HL-60 (cell line): Measurements from ENCODE around the gene SIX4.

Experiments used
- DNase-seq, 2 experiments: peaks; one replicate each; pipeline ENCODE4 v3.0.0-alpha.2; 2010 to 2020; ENCODE audit warnings: low read depth in 1 of 2, low spot score in 1 of 2
- H3K27ac ChIP-seq: fragments of 250-450 bp; sonication (Bioruptor Pico); replicated peaks from 2 replicates; pipeline ENCODE4 v1.5.1; 2020; ENCODE audit warnings: mild to moderate bottlenecking, moderate library complexity
- H3K27me3 ChIP-seq: fragments of 250-450 bp; sonication (Bioruptor Pico); 2 replicates; pipeline ENCODE4 v1.5.1; 2021; ENCODE audit warnings: mild to moderate bottlenecking, moderate library complexity; ENCODE audit not compliant: insufficient read depth, poor library complexity, severe bottlenecking
- H3K4me3 ChIP-seq: replicated peaks from 2 replicates; pipeline ENCODE4 v1.5.1; 2011; ENCODE audit warnings: mild to moderate bottlenecking, control low read depth, low read length; ENCODE audit not compliant: insufficient read depth
- CTCF ChIP-seq: IDR thresholded peaks from one replicate; pipeline ENCODE4 v1.5.1; 2011; ENCODE audit warnings: low read length, control low read depth, inconsistent platforms; ENCODE audit not compliant: insufficient read depth
- GABPA ChIP-seq: IDR thresholded peaks from 2 replicates; pipeline ENCODE4 v1.6.1; 2012; ENCODE audit warnings: low read depth
- POLR2AphosphoS5 ChIP-seq: IDR thresholded peaks from 2 replicates; pipeline ENCODE4 v1.6.1; 2012; ENCODE audit warnings: low read depth
- REST ChIP-seq: IDR thresholded peaks from 2 replicates; pipeline ENCODE4 v1.6.1; 2012; ENCODE audit warnings: low read depth; ENCODE audit not compliant: insufficient replicate concordance
- SPI1 ChIP-seq: IDR thresholded peaks from 2 replicates; pipeline ENCODE4 v1.6.1; 2012; ENCODE audit warnings: low read depth, mild to moderate bottlenecking, borderline replicate concordance
- long read RNA-seq: library from polyadenylated mRNA; unstranded; transcript quantifications from one replicate; pipeline ENCODE4 v2.0.0, GENCODE V29; 2020

Gene SIX4
- long read RNA-seq = 0 reads

GRCh38 chr14:60723907-60724618 lies at the start of gene SIX4:
Gene SIX4, minus strand, starts transcription at chr14:60724351. Its CDS starts 277 bp downstream, at chr14:60724074.
- H3K27ac ChIP-seq = no peak within 1 kb of the TSS
- DNase-seq = peak in 1 of 2 experiments; percentile 38

GRCh38 chr14:60773558-60773957 lies 49.4 kb upstream of the SIX4 start:
- no peaks in the 10 kb centered on the region for H3K27me3 ChIP-seq
- H3K4me3 ChIP-seq = no peak overlapping the region
- no peak overlapping the region for H3K27ac ChIP-seq
- TF ChIP-seq GABPA (no peak), CTCF (no peak), POLR2AphosphoS5 (no peak)
- no peak for DNase-seq

More at GRCh38 chr14:60723907-60724618, at the start of gene SIX4:
- Histone ChIP-seq H3K4me3 (peak within 1 kb of the TSS; percentile 74), H3K27me3 (peaks cover 53% of the 10 kb centered on the region)
- TF ChIP-seq POLR2AphosphoS5 = no peak
- no peak for TF ChIP-seq CTCF
- no peak for TF ChIP-seq SPI1
- no peak for TF ChIP-seq GABPA
- TF ChIP-seq REST = no peak

GRCh38 chr14:60771117-60771516 lies 47.0 kb upstream of the SIX4 start:
- Histone ChIP-seq H3K4me3 (no peak overlapping the region), H3K27me3 (no peaks in the 10 kb centered on the region), H3K27ac (no peak overlapping the region)
- TF ChIP-seq SPI1 = no peak
- TF ChIP-seq GABPA = no peak
- TF ChIP-seq POLR2AphosphoS5 = no peak
- no peak for TF ChIP-seq CTCF
- no peak for DNase-seq

GRCh38 chr14:60768602-60769001 lies 44.5 kb upstream of the SIX4 start:
- Histone ChIP-seq H3K27ac (no peak overlapping the region), H3K27me3 (no peaks in the 10 kb centered on the region), H3K4me3 (no peak overlapping the region)
- TF ChIP-seq GABPA (no peak), REST (no peak), SPI1 (no peak), CTCF (no peak), POLR2AphosphoS5 (no peak)
- DNase-seq = no peak
